Astrocyte (in vitro differentiated cells and primary cell): ENCODE results near the gene NOL4L. TPM values are rescaled to one million over a fixed set of nuclear protein-coding genes. Genes with fewer than 3 reads are reported as not detected.

Experiments
- DNase-seq: peaks from one replicate; pipeline ENCODE4 v3.0.0-alpha.2; 2010; ENCODE audit warnings: low read depth
- FAIRE-seq: peaks from 2 replicates; lab custom pipeline; 2011; peaks lifted over from hg19 to GRCh38; lab: Jason Lieb, UNC
- H2AFZ ChIP-seq: 2 replicates; pipeline ENCODE4 v1.6.0; 2012; ENCODE audit warnings: low read depth, low read length, inconsistent platforms
- H3K27ac ChIP-seq: 2 replicates; pipeline ENCODE4 v1.5.1; 2011; ENCODE audit warnings: low read depth, low read length, inconsistent platforms
- H3K27me3 ChIP-seq: 2 replicates; pipeline ENCODE4 v1.6.0; 2011; ENCODE audit warnings: low read length, inconsistent platforms; ENCODE audit not compliant: insufficient read depth
- H3K36me3 ChIP-seq: 2 replicates; pipeline ENCODE4 v1.5.1; 2011; ENCODE audit warnings: low read length, inconsistent platforms; ENCODE audit not compliant: insufficient read depth
- H3K4me1 ChIP-seq: 2 replicates; pipeline ENCODE4 v1.5.1; 2011; ENCODE audit warnings: low read length, inconsistent platforms; ENCODE audit not compliant: insufficient read depth
- H3K4me2 ChIP-seq: 2 replicates; pipeline ENCODE4 v1.6.0; 2012; ENCODE audit warnings: low read length, inconsistent platforms
- H3K4me3 ChIP-seq: 2 replicates; pipeline ENCODE4 v1.5.1; 2011; ENCODE audit warnings: low read depth, mild to moderate bottlenecking, low read length, inconsistent platforms; ENCODE audit not compliant: insufficient read depth
- H3K79me2 ChIP-seq: 2 replicates; pipeline ENCODE4 v1.6.0; 2012; ENCODE audit warnings: mild to moderate bottlenecking, low read length, inconsistent platforms; ENCODE audit not compliant: insufficient read depth
- H3K9ac ChIP-seq: 2 replicates; pipeline ENCODE4 v1.6.0; 2012; ENCODE audit warnings: mild to moderate bottlenecking, low read length, inconsistent platforms
- H3K9me3 ChIP-seq: 2 replicates; pipeline ENCODE4 v1.5.1; 2012; ENCODE audit warnings: low read depth, mild to moderate bottlenecking, low read length, inconsistent platforms; ENCODE audit not compliant: insufficient read depth
- H4K20me1 ChIP-seq: 2 replicates; pipeline ENCODE4 v1.6.0; 2012; ENCODE audit warnings: low read length, inconsistent platforms; ENCODE audit not compliant: insufficient read depth
- H3K27ac Mint-ChIP-seq: one replicate; pipeline ENCODE4 v1.8.0; 2021; ENCODE audit warnings: mild to moderate bottlenecking, mixed read lengths; ENCODE audit not compliant: unreplicated experiment
- H3K27me3 Mint-ChIP-seq: one replicate; pipeline ENCODE4 v1.8.0; 2021; ENCODE audit warnings: low read depth, mixed read lengths; ENCODE audit not compliant: unreplicated experiment
- H3K36me3 Mint-ChIP-seq: one replicate; pipeline ENCODE4 v1.8.0; 2021; ENCODE audit warnings: low read depth, mixed read lengths; ENCODE audit not compliant: unreplicated experiment
- H3K4me1 Mint-ChIP-seq: one replicate; pipeline ENCODE4 v1.8.0; 2021; ENCODE audit warnings: low read depth, mixed read lengths; ENCODE audit not compliant: unreplicated experiment
- H3K4me3 Mint-ChIP-seq: one replicate; pipeline ENCODE4 v1.8.0; 2021; ENCODE audit warnings: mild to moderate bottlenecking, moderate library complexity, mixed read lengths; ENCODE audit not compliant: unreplicated experiment
- H3K9me3 Mint-ChIP-seq: one replicate; pipeline ENCODE4 v1.8.0; 2021; ENCODE audit warnings: mild to moderate bottlenecking, mixed read lengths; ENCODE audit not compliant: unreplicated experiment
- CTCF ChIP-seq: IDR thresholded peaks from 2 replicates; pipeline ENCODE4 v1.5.1; 2011; ENCODE audit warnings: low read depth, mild to moderate bottlenecking, inconsistent platforms, low read length, moderate library complexity; ENCODE audit not compliant: insufficient read depth
- EZH2 ChIP-seq: IDR thresholded peaks from 2 replicates; pipeline ENCODE4 v1.6.1; 2012; ENCODE audit warnings: mild to moderate bottlenecking, low read length, inconsistent platforms; ENCODE audit not compliant: insufficient read depth
- total RNA-seq: library from RNA; stranded (reverse); gene quantifications from 2 replicates; pipeline ENCODE4 v1.2.1, GENCODE V29; 2021

NOL4L gene
- total RNA-seq, 1 donor from 2014 or later: 35.5 TPM

GRCh38 chr20:32523613-32524213, 61.4 kb downstream of the NOL4L start:
- Histone ChIP-seq H4K20me1 (peaks cover 8% of the 10 kb centered on the region), H3K9ac (no peak overlapping the region), H3K27ac (no peak overlapping the region), H3K9me3 (no peaks in the 10 kb centered on the region), H3K4me3 (no peak overlapping the region), H3K27me3 (peaks cover 3% of the 10 kb centered on the region), H3K4me1 (peaks cover 7% of the 10 kb centered on the region), H2AFZ (no peak overlapping the region), H3K79me2 (no peaks in the 10 kb centered on the region), H3K36me3 (no peaks in the 10 kb centered on the region), H3K4me2 (peak overlapping the region; percentile 1)
- Mint-ChIP-seq H3K36me3 (peaks cover 10% of the 10 kb centered on the region), H3K27ac (no peak overlapping the region), H3K4me1 (peaks cover 5% of the 10 kb centered on the region), H3K4me3 (no peak overlapping the region), H3K27me3 (peaks cover 19% of the 10 kb centered on the region), H3K9me3 (no peaks in the 10 kb centered on the region)
- FAIRE-seq (no peak), DNase-seq (no peak)
- TF ChIP-seq CTCF: no peak
- no peak for TF ChIP-seq EZH2

- no peaks in the 10 kb centered on the region for H3K79me2 ChIP-seq
- no peak overlapping the region for H3K4me3 ChIP-seq
- H3K27me3 ChIP-seq: no peaks in the 10 kb centered on the region
- no peaks in the 10 kb centered on the region for H3K9me3 ChIP-seq
- Mint-ChIP-seq H3K4me3 (no peak overlapping the region), H3K4me1 (peaks cover 5% of the 10 kb centered on the region), H3K36me3 (peaks cover 10% of the 10 kb centered on the region), H3K27me3 (peaks cover 15% of the 10 kb centered on the region), H3K9me3 (no peaks in the 10 kb centered on the region), H3K27ac (no peak overlapping the region)
- H3K36me3 ChIP-seq: no peaks in the 10 kb centered on the region
- peak overlapping the region; percentile 1 for H3K4me2 ChIP-seq
- peaks cover 7% of the 10 kb centered on the region for H3K4me1 ChIP-seq
- H2AFZ ChIP-seq: no peak overlapping the region
- H3K27ac ChIP-seq: no peak overlapping the region
- FAIRE-seq (no peak), DNase-seq (no peak)
- no peak overlapping the region for H3K9ac ChIP-seq
- TF ChIP-seq EZH2 (no peak), CTCF (no peak)
- H4K20me1 ChIP-seq: peaks cover 6% of the 10 kb centered on the region
These were observed 62.1 kb downstream of the NOL4L start for GRCh38 chr20:32522776-32523612.

GRCh38 chr20:32522526-32522775, 62.7 kb downstream of the NOL4L start:
- H3K27me3 ChIP-seq: no peaks in the 10 kb centered on the region
- H3K4me3 ChIP-seq: no peak overlapping the region
- H3K79me2 ChIP-seq: no peaks in the 10 kb centered on the region
- Mint-ChIP-seq H3K36me3 (peaks cover 13% of the 10 kb centered on the region), H3K27ac (no peak overlapping the region), H3K4me3 (no peak overlapping the region), H3K27me3 (peaks cover 11% of the 10 kb centered on the region), H3K9me3 (no peaks in the 10 kb centered on the region), H3K4me1 (peaks cover 5% of the 10 kb centered on the region)
- peaks cover 9% of the 10 kb centered on the region for H3K4me1 ChIP-seq
- no peak overlapping the region for H2AFZ ChIP-seq
- TF ChIP-seq EZH2: no peak
- no peak for TF ChIP-seq CTCF
- no peak overlapping the region for H3K27ac ChIP-seq
- no peaks in the 10 kb centered on the region for H3K36me3 ChIP-seq
- no peak overlapping the region for H3K4me2 ChIP-seq
- DNase-seq: no peak
- no peak overlapping the region for H3K9ac ChIP-seq
- H4K20me1 ChIP-seq: peaks cover 6% of the 10 kb centered on the region
- FAIRE-seq: no peak
- no peaks in the 10 kb centered on the region for H3K9me3 ChIP-seq
